Effector memory CD8-positive, alpha-beta T cell (primary cell): ENCODE data around the gene SPHK1.

Source experiments
- ATAC-seq: fragments of 150-1000 bp; cut with Tn5 transposase; replicated peaks from 2 replicates; pipeline ENCODE4 v1.10.0; 2021; ENCODE audit warnings: mild to moderate bottlenecking, moderate library complexity
- DNase-seq, 3 experiments: peaks; one replicate each; pipeline ENCODE4 v3.0.0; 2021
- H3K27ac Mint-ChIP-seq, 2 donors: one replicate each; pipeline ENCODE4 v1.8.0; 2022; ENCODE audit warnings: mild to moderate bottlenecking in 2 of 2, mixed read lengths in 2 of 2, moderate library complexity in 2 of 2
- H3K27me3 Mint-ChIP-seq, 2 donors: one replicate each; pipeline ENCODE4 v1.8.0; 2022; ENCODE audit warnings: mixed read lengths in 2 of 2
- H3K36me3 Mint-ChIP-seq: one replicate; pipeline ENCODE4 v1.8.0; 2022; ENCODE audit warnings: mild to moderate bottlenecking, moderate library complexity, mixed read lengths; ENCODE audit not compliant: insufficient read depth
- H3K4me1 Mint-ChIP-seq, 2 donors: one replicate each; pipeline ENCODE4 v1.8.0; 2022; ENCODE audit warnings: low read depth in 2 of 2, mixed read lengths in 2 of 2
- H3K4me3 Mint-ChIP-seq, 2 donors: one replicate each; pipeline ENCODE4 v1.8.0; 2022; ENCODE audit warnings: mild to moderate bottlenecking in 2 of 2, mixed read lengths in 2 of 2, moderate library complexity in 2 of 2
- H3K9me3 Mint-ChIP-seq, 2 donors: one replicate each; pipeline ENCODE4 v1.8.0; 2022; ENCODE audit warnings: mixed read lengths in 2 of 2

Gene SPHK1

GRCh38 chr17:76416457-76416856 lies 32.0 kb downstream of the SPHK1 start:
- Mint-ChIP-seq H3K4me3 (no peak overlapping the region), H3K27ac (peak overlapping the region in 1 of 2 donors; percentile 54), H3K4me1 (peaks cover 20 to 22% of the 10 kb centered on the region in 2 donors), H3K27me3 (no peaks in the 10 kb centered on the region), H3K9me3 (no peaks in the 10 kb centered on the region), H3K36me3 (peaks cover 3% of the 10 kb centered on the region)
- no peak for ATAC-seq
- DNase-seq: no peak

- ATAC-seq: no peak
- Mint-ChIP-seq H3K27me3 (no peaks in the 10 kb centered on the region), H3K36me3 (peaks cover 3% of the 10 kb centered on the region), H3K9me3 (no peaks in the 10 kb centered on the region), H3K27ac (peak overlapping the region in 1 of 2 donors; percentile 54), H3K4me1 (peaks cover 22% of the 10 kb centered on the region in 2 donors), H3K4me3 (no peak overlapping the region)
- no peak for DNase-seq
Observed at GRCh38 chr17:76416899-76417298, 32.5 kb downstream of the SPHK1 start.

- Mint-ChIP-seq H3K36me3 (peaks cover 3% of the 10 kb centered on the region), H3K9me3 (no peaks in the 10 kb centered on the region), H3K27ac (peak overlapping the region; percentile 54 to 71), H3K4me1 (peaks cover 23 to 24% of the 10 kb centered on the region in 2 donors), H3K4me3 (no peak overlapping the region), H3K27me3 (no peaks in the 10 kb centered on the region)
- DNase-seq: no peak
- ATAC-seq: no peak
Observed at GRCh38 chr17:76417499-76418143, 33.2 kb downstream of the SPHK1 start.

GRCh38 chr17:76419576-76420260 lies 35.3 kb downstream of the SPHK1 start:
- no peak for DNase-seq
- ATAC-seq: no peak
- Mint-ChIP-seq H3K27me3 (no peaks in the 10 kb centered on the region), H3K9me3 (no peaks in the 10 kb centered on the region), H3K4me3 (no peak overlapping the region), H3K36me3 (peaks cover 7% of the 10 kb centered on the region), H3K4me1 (peaks cover 27% of the 10 kb centered on the region in 2 donors), H3K27ac (peak overlapping the region; percentile 19 to 38)

GRCh38 chr17:76420356-76421043 lies 36.1 kb downstream of the SPHK1 start:
- Mint-ChIP-seq H3K27ac (peak overlapping the region; percentile 38 to 71), H3K36me3 (peaks cover 10% of the 10 kb centered on the region), H3K27me3 (no peaks in the 10 kb centered on the region), H3K4me3 (no peak overlapping the region), H3K9me3 (no peaks in the 10 kb centered on the region), H3K4me1 (peaks cover 27 to 30% of the 10 kb centered on the region in 2 donors)
- DNase-seq (no peak), ATAC-seq (no peak)

- ATAC-seq: no peak
- Mint-ChIP-seq H3K27ac (peak overlapping the region; percentile 38 to 71), H3K4me3 (no peak overlapping the region), H3K36me3 (peaks cover 10% of the 10 kb centered on the region), H3K27me3 (no peaks in the 10 kb centered on the region), H3K4me1 (peaks cover 30 to 35% of the 10 kb centered on the region in 2 donors), H3K9me3 (no peaks in the 10 kb centered on the region)
- DNase-seq: no peak
Observed at GRCh38 chr17:76421044-76421407, 36.6 kb downstream of the SPHK1 start.

GRCh38 chr17:76422406-76422805 lies 38.0 kb downstream of the SPHK1 start:
- Mint-ChIP-seq H3K36me3 (peaks cover 7% of the 10 kb centered on the region), H3K4me1 (peaks cover 28 to 32% of the 10 kb centered on the region in 2 donors), H3K9me3 (no peaks in the 10 kb centered on the region), H3K4me3 (no peak overlapping the region), H3K27ac (peak overlapping the region in 1 of 2 donors; percentile 62), H3K27me3 (no peaks in the 10 kb centered on the region)
- DNase-seq (no peak), ATAC-seq (no peak)

GRCh38 chr17:76422860-76423259 lies 38.5 kb downstream of the SPHK1 start:
- H3K27me3 Mint-ChIP-seq: no peaks in the 10 kb centered on the region
- H3K9me3 Mint-ChIP-seq: no peaks in the 10 kb centered on the region
- DNase-seq (no peak), ATAC-seq (no peak)
- no peak overlapping the region for H3K4me3 Mint-ChIP-seq
- peaks cover 7% of the 10 kb centered on the region for H3K36me3 Mint-ChIP-seq
- H3K4me1 Mint-ChIP-seq: peaks cover 23 to 28% of the 10 kb centered on the region in 2 donors
- peak overlapping the region in 1 of 2 donors; percentile 62 for H3K27ac Mint-ChIP-seq

- DNase-seq: no peak
- H3K4me1 Mint-ChIP-seq: peaks cover 16 to 19% of the 10 kb centered on the region in 2 donors
- H3K4me3 Mint-ChIP-seq: no peak overlapping the region
- ATAC-seq: no peak
- no peaks in the 10 kb centered on the region for H3K27me3 Mint-ChIP-seq
- H3K36me3 Mint-ChIP-seq: peaks cover 7% of the 10 kb centered on the region
- no peak overlapping the region for H3K27ac Mint-ChIP-seq
- no peaks in the 10 kb centered on the region for H3K9me3 Mint-ChIP-seq
Observed at GRCh38 chr17:76426853-76427252, 42.4 kb downstream of the SPHK1 start.

- no peak overlapping the region for H3K4me3 Mint-ChIP-seq
- H3K27me3 Mint-ChIP-seq: no peaks in the 10 kb centered on the region
- no peaks in the 10 kb centered on the region for H3K9me3 Mint-ChIP-seq
- DNase-seq (no peak), ATAC-seq (no peak)
- H3K27ac Mint-ChIP-seq: no peak overlapping the region
- peaks cover 16 to 21% of the 10 kb centered on the region in 2 donors for H3K4me1 Mint-ChIP-seq
- H3K36me3 Mint-ChIP-seq: peaks cover 7% of the 10 kb centered on the region
Observed at GRCh38 chr17:76427501-76428231, 43.3 kb downstream of the SPHK1 start.

- Mint-ChIP-seq H3K36me3 (peaks cover 3% of the 10 kb centered on the region), H3K4me1 (peaks cover 13 to 18% of the 10 kb centered on the region in 2 donors), H3K9me3 (no peaks in the 10 kb centered on the region), H3K4me3 (no peak overlapping the region), H3K27me3 (no peaks in the 10 kb centered on the region), H3K27ac (no peak overlapping the region)
- ATAC-seq (no peak), DNase-seq (no peak)
Observed at GRCh38 chr17:76428511-76428910, 44.1 kb downstream of the SPHK1 start.

GRCh38 chr17:76431509-76431908 lies 47.1 kb downstream of the SPHK1 start:
- Mint-ChIP-seq H3K4me3 (no peak overlapping the region), H3K4me1 (peaks cover 16 to 25% of the 10 kb centered on the region in 2 donors), H3K9me3 (no peaks in the 10 kb centered on the region), H3K27ac (peak overlapping the region in 1 of 2 donors; percentile 20), H3K36me3 (peaks cover 7% of the 10 kb centered on the region), H3K27me3 (no peaks in the 10 kb centered on the region)
- ATAC-seq: no peak
- no peak for DNase-seq

- no peak overlapping the region for H3K4me3 Mint-ChIP-seq
- peak overlapping the region in 1 of 2 donors; percentile 20 for H3K27ac Mint-ChIP-seq
- no peaks in the 10 kb centered on the region for H3K9me3 Mint-ChIP-seq
- no peaks in the 10 kb centered on the region for H3K27me3 Mint-ChIP-seq
- H3K4me1 Mint-ChIP-seq: peaks cover 16 to 28% of the 10 kb centered on the region in 2 donors
- ATAC-seq (no peak), DNase-seq (no peak)
- peaks cover 9% of the 10 kb centered on the region for H3K36me3 Mint-ChIP-seq
Observed at GRCh38 chr17:76432004-76432403, 47.6 kb downstream of the SPHK1 start.
